GM12873 (cell line): ENCODE measurements around the gene ADARB2.

Experiments
- CTCF ChIP-seq: IDR thresholded peaks from 2 replicates; pipeline ENCODE4 v1.5.1; 2012; ENCODE audit warnings: low read depth, mild to moderate bottlenecking, moderate library complexity, low read length, control low read depth; ENCODE audit not compliant: insufficient read depth; ENCODE audit errors: missing control alignments

The ADARB2 gene

GRCh38 chr10:1737222-1738061, at the start of gene ADARB2:
Gene ADARB2 (minus strand): TSS chr10:1737525.
- no peak for TF ChIP-seq CTCF

GRCh38 chr10:1785835-1786234, 48.5 kb upstream of the ADARB2 start:
- no peak for TF ChIP-seq CTCF

- no peak for TF ChIP-seq CTCF
Measured at GRCh38 chr10:1782841-1783240, 45.5 kb upstream of the ADARB2 start.

- no peak for TF ChIP-seq CTCF
Measured at GRCh38 chr10:1779796-1780195, 42.5 kb upstream of the ADARB2 start.

GRCh38 chr10:1778375-1778969, 41.1 kb upstream of the ADARB2 start:
- TF ChIP-seq CTCF: no peak

- no peak for TF ChIP-seq CTCF
Measured at GRCh38 chr10:1776127-1776662, 38.9 kb upstream of the ADARB2 start.

- TF ChIP-seq CTCF: no peak
Measured at GRCh38 chr10:1774796-1775195, 37.5 kb upstream of the ADARB2 start.
